Muscle layer of duodenum (tissue), 2 donors: ENCODE data around the gene DYRK1B.

Experiments
- H3K27ac ChIP-seq: one replicate; pipeline ENCODE4 v1.7.0; 2013; ENCODE audit warnings: mild to moderate bottlenecking, low read length
- H3K27me3 ChIP-seq: one replicate; pipeline ENCODE4 v1.7.0; 2013; ENCODE audit warnings: low read depth, mild to moderate bottlenecking, control low read depth, low read length
- H3K36me3 ChIP-seq, 2 donors: one replicate each; pipeline ENCODE4 v1.7.0; 2013; ENCODE audit warnings: low read length in 2 of 2, control low read depth in 1 of 2, mild to moderate bottlenecking in 1 of 2; ENCODE audit not compliant: insufficient read depth in 2 of 2, control insufficient read depth in 1 of 2
- H3K4me1 ChIP-seq, 2 donors: one replicate each; pipeline ENCODE4 v1.7.0; 2013; ENCODE audit warnings: low read length in 2 of 2, mild to moderate bottlenecking in 2 of 2, control low read depth in 1 of 2, moderate library complexity in 1 of 2; ENCODE audit not compliant: insufficient read depth in 2 of 2, control insufficient read depth in 1 of 2
- H3K4me3 ChIP-seq, 2 donors: one replicate each; pipeline ENCODE4 v1.7.0; 2013; ENCODE audit warnings: low read length in 2 of 2, low read depth in 1 of 2, mild to moderate bottlenecking in 1 of 2
- H3K9me3 ChIP-seq, 2 donors: one replicate each; pipeline ENCODE4 v1.7.0; 2013; ENCODE audit warnings: low read length in 2 of 2, control low read depth in 1 of 2, mild to moderate bottlenecking in 1 of 2; ENCODE audit not compliant: control insufficient read depth in 1 of 2
- donor health status: healthy.

Gene DYRK1B

GRCh38 chr19:39850892-39851291 is 16.9 kb upstream of the DYRK1B start:
- Histone ChIP-seq H3K27ac (no peak overlapping the region), H3K36me3 (no peaks in the 10 kb centered on the region), H3K4me3 (no peak overlapping the region), H3K4me1 (peaks cover 0 to 5% of the 10 kb centered on the region in 2 donors), H3K27me3 (no peaks in the 10 kb centered on the region), H3K9me3 (no peaks in the 10 kb centered on the region)

DNA sequence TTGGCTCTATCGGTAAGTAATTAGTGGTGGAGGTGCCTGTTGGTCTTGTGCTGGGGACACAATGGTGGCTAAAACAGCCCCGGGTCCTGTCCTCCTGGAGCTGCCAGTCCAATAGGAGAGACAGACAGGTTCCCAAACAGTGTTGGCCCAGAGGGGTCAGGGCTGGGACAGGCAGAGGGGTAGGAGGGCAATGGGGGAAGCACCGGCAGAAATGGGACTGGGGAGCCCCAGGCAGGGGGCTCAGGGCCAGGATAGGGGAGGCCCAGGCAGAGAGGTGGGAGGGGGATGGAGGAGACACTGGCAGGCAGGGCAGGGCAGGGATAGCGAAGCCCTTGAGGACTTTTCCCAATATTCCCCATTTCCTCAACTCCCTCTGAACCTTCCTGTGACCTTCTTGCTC is 14.4 kb upstream of the DYRK1B start:
- Histone ChIP-seq H3K27me3 (no peaks in the 10 kb centered on the region), H3K27ac (no peak overlapping the region), H3K9me3 (no peaks in the 10 kb centered on the region), H3K36me3 (no peaks in the 10 kb centered on the region), H3K4me3 (no peak overlapping the region), H3K4me1 (peaks cover 7 to 22% of the 10 kb centered on the region in 2 donors)

DNA sequence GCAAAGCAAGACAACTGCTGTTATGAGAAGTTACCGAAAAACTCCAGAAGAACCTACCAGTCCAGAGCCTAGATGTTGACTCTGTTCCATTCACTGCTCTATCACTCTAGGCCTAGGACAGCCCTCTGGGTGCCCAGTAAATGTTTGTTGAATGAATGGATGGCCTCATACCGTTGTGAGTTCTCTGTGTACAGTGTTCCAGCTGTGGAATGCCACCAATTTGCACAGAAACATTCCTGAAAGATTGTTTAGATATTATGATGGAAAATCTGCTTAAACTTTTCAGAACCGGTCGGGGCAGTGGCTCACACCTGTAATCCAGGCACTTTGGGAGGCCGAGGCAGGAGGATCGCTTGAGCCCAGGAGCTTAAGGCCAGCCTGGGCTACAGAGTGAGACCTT is 13.6 kb upstream of the DYRK1B start:
- Histone ChIP-seq H3K9me3 (no peaks in the 10 kb centered on the region), H3K27me3 (no peaks in the 10 kb centered on the region), H3K27ac (no peak overlapping the region), H3K4me1 (peaks cover 7 to 25% of the 10 kb centered on the region in 2 donors), H3K4me3 (no peak overlapping the region), H3K36me3 (no peaks in the 10 kb centered on the region)

DNA sequence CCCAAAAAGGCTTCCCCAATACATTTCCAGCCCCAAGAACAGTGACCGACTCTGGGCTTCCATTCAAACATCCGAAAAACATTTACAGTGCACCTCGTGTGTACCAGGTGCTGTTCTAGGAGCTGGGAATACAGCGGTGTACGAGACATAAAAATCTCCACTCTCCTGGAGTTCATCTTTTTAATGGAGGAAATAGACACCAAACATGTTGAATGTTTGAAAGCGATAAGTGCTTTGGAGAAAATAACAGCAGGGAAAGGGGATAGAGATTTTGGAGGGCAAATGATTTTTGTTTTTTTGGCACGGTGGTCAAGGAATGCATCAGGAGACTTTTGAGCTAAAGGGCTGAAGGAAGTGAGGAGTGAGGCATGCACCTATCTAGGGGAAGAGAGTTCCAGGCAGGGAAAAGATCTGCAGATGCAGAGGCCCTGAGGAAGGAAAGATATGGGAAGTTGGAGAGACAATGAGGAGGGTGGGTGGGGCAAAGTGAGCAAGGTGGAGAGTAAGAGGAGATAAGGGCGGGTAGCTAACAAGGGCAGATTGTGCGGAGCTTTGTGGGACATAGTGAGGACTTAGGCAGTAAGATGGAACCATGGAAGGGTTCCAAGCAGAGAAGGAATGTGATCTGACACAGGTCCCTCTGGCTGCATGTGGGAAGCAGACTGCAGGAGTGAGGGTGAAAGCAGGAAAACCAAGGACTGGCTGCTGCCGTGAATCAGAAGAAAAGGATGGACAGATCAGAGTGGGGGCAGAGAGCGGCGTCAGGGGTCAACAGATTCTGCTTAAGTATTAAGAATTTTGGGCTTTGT is 12.9 kb upstream of the DYRK1B start:
- Histone ChIP-seq H3K4me3 (peak overlapping the region; percentile 80 to 85), H3K9me3 (no peaks in the 10 kb centered on the region), H3K36me3 (no peaks in the 10 kb centered on the region), H3K27me3 (no peaks in the 10 kb centered on the region), H3K27ac (peak overlapping the region; percentile 91), H3K4me1 (peaks cover 7 to 28% of the 10 kb centered on the region in 2 donors)

DNA sequence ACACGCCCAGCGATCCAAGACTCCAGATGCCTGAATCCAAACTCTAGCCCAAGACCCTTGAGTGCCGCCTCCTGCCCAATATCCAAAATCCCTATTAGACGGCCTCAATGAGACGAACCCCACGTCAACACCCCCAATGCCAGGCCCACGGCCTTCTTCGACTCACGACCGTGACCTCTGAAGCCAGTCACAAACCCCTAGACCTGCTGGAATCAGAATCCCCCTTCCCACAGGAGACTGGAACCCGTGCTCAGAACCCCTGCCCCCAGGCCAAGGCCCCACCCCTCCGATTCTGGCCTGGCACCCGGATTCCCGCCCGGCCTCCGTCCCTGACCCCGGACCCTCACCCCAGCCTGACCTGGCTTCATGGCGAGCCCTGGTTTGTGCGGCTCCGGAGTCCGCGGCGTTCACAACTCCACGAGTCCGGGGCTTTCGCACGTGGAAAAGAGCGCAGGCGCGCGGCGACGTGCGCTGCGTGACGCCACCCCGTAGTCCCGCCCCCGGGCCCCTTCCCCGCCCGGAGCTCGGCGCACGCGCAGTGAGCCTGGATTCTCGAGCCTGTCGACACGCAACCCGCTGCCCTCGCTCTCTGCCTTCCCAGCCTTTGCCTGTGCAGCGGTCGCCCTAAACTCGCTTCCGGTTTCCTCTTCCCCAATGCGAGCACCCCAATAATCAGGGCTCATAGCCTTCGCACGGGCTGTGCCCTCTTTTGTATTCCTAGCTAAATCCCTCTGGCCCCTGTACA is 12.1 kb upstream of the DYRK1B start, which contains the start of gene FBL:
Gene FBL (minus strand): TSS at position 447 of the 745 bp plus-strand sequence. CDS start 79 bp downstream, at position 368.
- Histone ChIP-seq H3K27ac (peak within 1 kb of the TSS; percentile 91), H3K4me1 (peaks cover 7 to 28% of the 10 kb centered on the region in 2 donors), H3K36me3 (no peaks in the 10 kb centered on the region), H3K27me3 (no peaks in the 10 kb centered on the region), H3K9me3 (no peaks in the 10 kb centered on the region), H3K4me3 (peak within 1 kb of the TSS; percentile 80 to 85)

DNA sequence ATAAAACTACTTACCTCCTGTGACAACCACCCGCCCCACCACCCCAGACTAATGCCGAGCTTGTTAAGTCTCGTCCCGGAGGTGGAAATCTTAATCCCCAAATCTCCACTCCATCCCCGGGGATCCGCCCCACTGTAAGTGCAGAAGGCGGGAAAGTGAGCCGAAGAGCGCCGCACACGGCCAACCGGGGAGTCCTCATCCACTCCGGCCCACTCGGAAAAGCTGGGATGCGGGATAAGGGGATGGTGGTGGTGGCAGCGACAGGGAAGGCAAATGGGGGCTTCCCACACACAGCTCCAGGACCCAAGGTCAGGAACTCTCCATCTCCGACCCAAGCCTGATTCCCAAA is 11.6 kb upstream of the DYRK1B start:
- peak overlapping the region; percentile 91 for H3K27ac ChIP-seq
- peaks cover 7 to 28% of the 10 kb centered on the region in 2 donors for H3K4me1 ChIP-seq
- no peaks in the 10 kb centered on the region for H3K9me3 ChIP-seq
- no peaks in the 10 kb centered on the region for H3K27me3 ChIP-seq
- no peaks in the 10 kb centered on the region for H3K36me3 ChIP-seq
- peak overlapping the region; percentile 80 to 85 for H3K4me3 ChIP-seq

DNA sequence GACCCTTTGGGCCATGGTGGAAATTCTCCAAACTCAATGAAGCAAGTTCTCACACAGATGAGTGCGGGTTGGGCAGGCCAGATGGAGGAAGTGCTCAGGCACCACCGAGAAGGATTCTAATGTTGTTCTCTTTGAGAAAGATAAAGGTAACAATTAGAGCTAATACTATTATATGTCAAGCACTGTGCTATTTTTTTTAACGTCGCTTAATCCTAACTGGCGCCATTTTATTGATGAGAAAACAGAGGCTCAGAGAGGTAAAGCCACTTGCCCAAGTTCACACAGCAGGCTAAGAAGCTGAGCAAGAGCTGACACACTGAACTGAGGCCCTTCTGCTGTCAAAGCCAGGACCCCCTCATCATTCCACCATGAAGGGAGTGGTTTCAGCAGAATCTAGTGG is 11.2 kb upstream of the DYRK1B start:
- H3K4me3 ChIP-seq, result peak overlapping the region; percentile 80 to 85
- H3K27ac ChIP-seq, result no peak overlapping the region
- no peaks in the 10 kb centered on the region for H3K9me3 ChIP-seq

DNA sequence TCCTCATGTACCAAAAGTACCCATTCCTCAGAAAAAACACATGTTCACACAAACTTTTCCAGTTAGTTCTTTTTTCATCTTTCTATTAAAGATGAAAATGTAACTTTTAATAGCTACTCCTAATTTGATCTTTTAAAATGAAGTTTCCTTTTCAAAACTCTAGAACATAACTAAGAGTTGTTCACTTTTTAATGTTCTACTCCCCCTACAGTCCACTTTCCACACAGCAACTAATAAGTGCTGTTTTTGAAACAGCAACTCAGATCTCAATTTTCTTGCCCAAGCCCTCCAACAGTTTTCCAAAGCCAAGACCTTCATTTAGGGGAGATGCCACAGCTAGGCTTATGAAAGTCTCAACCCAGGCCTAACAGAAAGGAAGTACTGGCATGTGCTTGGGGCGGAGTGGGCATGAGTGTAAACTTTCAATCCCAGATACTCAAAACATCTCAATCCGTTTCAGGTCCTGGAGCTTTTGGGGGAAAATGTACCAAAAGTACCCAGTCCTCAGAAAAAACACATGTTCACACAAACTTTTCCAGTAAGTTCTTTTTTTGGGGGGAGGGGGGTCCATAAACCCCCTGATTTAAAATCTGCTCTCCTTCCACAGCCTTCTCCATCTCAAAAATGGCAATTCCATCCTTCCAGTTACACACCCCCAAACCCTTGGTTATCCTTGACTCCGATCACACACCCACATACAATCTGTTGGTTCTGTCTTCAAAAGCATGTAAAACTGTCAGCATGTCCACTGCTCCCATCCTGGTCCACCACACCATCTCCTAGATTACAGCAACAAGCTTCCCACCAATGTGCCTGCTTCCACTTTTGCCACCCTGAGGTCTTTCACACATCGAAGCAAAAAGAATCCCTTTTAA is 10.2 kb upstream of the DYRK1B start:
- H3K9me3 ChIP-seq, result no peaks in the 10 kb centered on the region
- H3K36me3 ChIP-seq, result peaks cover 0 to 9% of the 10 kb centered on the region in 2 donors
- H3K4me3 ChIP-seq, result no peak overlapping the region
- H3K4me1 ChIP-seq, result peaks cover 7 to 28% of the 10 kb centered on the region in 2 donors
- no peaks in the 10 kb centered on the region for H3K27me3 ChIP-seq
- no peak overlapping the region for H3K27ac ChIP-seq

More for the DNA sequence above, 11.2 kb upstream of the DYRK1B start:
- Histone ChIP-seq H3K27me3 (no peaks in the 10 kb centered on the region), H3K36me3 (no peaks in the 10 kb centered on the region), H3K4me1 (peaks cover 7 to 28% of the 10 kb centered on the region in 2 donors)

DNA sequence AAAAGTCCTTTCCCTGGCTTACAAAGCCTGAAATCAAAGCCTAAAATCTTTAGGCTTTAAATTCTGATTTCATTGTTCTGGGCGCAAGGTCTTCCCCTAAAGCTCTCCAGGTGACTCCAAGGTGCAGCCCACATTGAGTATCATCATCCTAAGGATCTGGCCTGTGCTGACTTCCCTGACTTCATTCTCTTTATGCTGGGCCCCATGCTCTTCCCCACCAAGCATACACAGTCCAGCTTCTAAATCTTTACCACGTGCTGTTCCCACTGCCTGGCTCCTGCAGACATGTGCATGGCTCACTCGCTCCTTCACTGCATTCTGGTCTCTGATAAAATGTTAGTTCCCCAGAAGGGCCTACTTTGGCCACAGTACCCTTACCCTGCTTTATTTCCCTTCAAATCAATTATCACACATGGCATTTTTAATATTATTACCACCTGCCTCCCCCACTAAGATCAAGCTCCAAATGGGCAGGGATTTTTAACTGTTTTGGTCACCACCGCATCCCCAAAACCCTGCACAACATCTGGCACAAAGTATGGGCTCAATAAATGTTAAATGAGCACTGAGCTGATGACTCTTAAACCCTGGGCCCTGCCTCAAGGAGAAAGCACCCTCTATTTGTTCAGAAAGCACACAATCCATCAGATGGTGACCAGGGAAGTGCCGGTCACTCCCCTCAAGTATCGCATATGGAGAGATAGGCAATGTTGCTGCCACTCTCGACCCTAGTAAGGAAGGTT is 8.9 kb upstream of the DYRK1B start:
- H3K27me3 ChIP-seq, result no peaks in the 10 kb centered on the region
- H3K27ac ChIP-seq, result no peak overlapping the region
- no peaks in the 10 kb centered on the region for H3K9me3 ChIP-seq
- peaks cover 7 to 28% of the 10 kb centered on the region in 2 donors for H3K4me1 ChIP-seq
- peaks cover 2 to 22% of the 10 kb centered on the region in 2 donors for H3K36me3 ChIP-seq
- no peak overlapping the region for H3K4me3 ChIP-seq

DNA sequence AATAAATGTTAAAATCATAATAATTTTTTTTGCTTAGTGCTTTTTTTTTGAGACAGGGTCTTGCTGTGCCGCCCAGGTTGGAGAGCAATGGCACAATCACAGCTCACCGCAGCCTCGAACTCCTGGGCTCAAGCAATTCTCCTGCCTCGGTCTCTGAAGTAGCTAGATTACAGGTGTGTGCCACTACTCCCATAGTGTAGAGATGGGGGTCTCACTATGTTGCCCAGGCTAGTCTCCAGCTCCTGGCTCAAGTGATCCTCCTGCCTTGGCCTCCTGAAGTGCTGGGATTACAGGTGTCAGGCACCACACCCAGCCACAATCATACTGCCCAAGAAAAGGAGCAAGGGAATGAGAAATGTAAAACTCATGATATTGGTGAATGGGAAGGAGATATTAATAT is 7.1 kb upstream of the DYRK1B start:
- Histone ChIP-seq H3K4me1 (peaks cover 7 to 23% of the 10 kb centered on the region in 2 donors), H3K27ac (no peak overlapping the region), H3K4me3 (no peak overlapping the region), H3K9me3 (no peaks in the 10 kb centered on the region), H3K27me3 (no peaks in the 10 kb centered on the region), H3K36me3 (peaks cover 17 to 39% of the 10 kb centered on the region in 2 donors)
